Measurements from ENCODE around the gene RNLS.

The RNLS gene

GRCh38 chr10:88232029-88232895 is 350.9 kb downstream of the RNLS start:
- Mint-ChIP-seq H3K4me1 (ENCODE audit: low read depth) (peaks cover 3% of the 10 kb centered on the region), H3K9me3 (peaks cover 9% of the 10 kb centered on the region), H3K36me3 (ENCODE audit: low read depth) (no peaks in the 10 kb centered on the region), H3K27me3 (no peaks in the 10 kb centered on the region), H3K4me3 (no peak overlapping the region), H3K27ac (no peak overlapping the region)

- Mint-ChIP-seq H3K4me3 (no peak overlapping the region), H3K27me3 (no peaks in the 10 kb centered on the region), H3K36me3 (ENCODE audit: low read depth) (no peaks in the 10 kb centered on the region), H3K4me1 (ENCODE audit: low read depth) (no peaks in the 10 kb centered on the region), H3K27ac (no peak overlapping the region), H3K9me3 (peaks cover 9% of the 10 kb centered on the region)
Measured at GRCh38 chr10:88230251-88230650, 352.9 kb downstream of the RNLS start.

- Mint-ChIP-seq H3K9me3 (peaks cover 9% of the 10 kb centered on the region), H3K4me1 (ENCODE audit: low read depth) (no peaks in the 10 kb centered on the region), H3K4me3 (no peak overlapping the region), H3K36me3 (ENCODE audit: low read depth) (no peaks in the 10 kb centered on the region), H3K27ac (no peak overlapping the region), H3K27me3 (no peaks in the 10 kb centered on the region)
Measured at GRCh38 chr10:88228130-88228529, 355.0 kb downstream of the RNLS start.

- Mint-ChIP-seq H3K4me1 (ENCODE audit: low read depth) (no peaks in the 10 kb centered on the region), H3K9me3 (peaks cover 9% of the 10 kb centered on the region)
Measured at GRCh38 chr10:88227342-88228018, 355.6 kb downstream of the RNLS start.

GRCh38 chr10:88226891-88227290 is 356.2 kb downstream of the RNLS start:
- Mint-ChIP-seq H3K36me3 (ENCODE audit: low read depth) (no peaks in the 10 kb centered on the region), H3K27ac (no peak overlapping the region), H3K4me3 (no peak overlapping the region), H3K27me3 (no peaks in the 10 kb centered on the region), H3K4me1 (ENCODE audit: low read depth) (no peaks in the 10 kb centered on the region), H3K9me3 (peaks cover 9% of the 10 kb centered on the region)

More at GRCh38 chr10:88227342-88228018, 355.6 kb downstream of the RNLS start:
- Mint-ChIP-seq H3K36me3 (ENCODE audit: low read depth) (no peaks in the 10 kb centered on the region), H3K4me3 (no peak overlapping the region), H3K27ac (no peak overlapping the region), H3K27me3 (no peaks in the 10 kb centered on the region)

GRCh38 chr10:88226071-88226659 is 357.0 kb downstream of the RNLS start:
- H3K27ac Mint-ChIP-seq, result no peak overlapping the region
- peaks cover 9% of the 10 kb centered on the region for H3K9me3 Mint-ChIP-seq
- H3K4me1 Mint-ChIP-seq (ENCODE audit: low read depth), result no peaks in the 10 kb centered on the region
- no peaks in the 10 kb centered on the region for H3K27me3 Mint-ChIP-seq
- H3K36me3 Mint-ChIP-seq (ENCODE audit: low read depth), result no peaks in the 10 kb centered on the region
- no peak overlapping the region for H3K4me3 Mint-ChIP-seq
